HepG2 (cell line): Measurements from ENCODE around the gene MYL6.

Source experiments
- CHD2 ChIP-seq: IDR thresholded peaks from 2 replicates; pipeline ENCODE4 v1.6.1; 2011; ENCODE audit warnings: low read depth, low read length, improper control_type of control experiment
- ETV6 ChIP-seq: sonication (generic); formaldehyde crosslinking; conservative IDR thresholded peaks from 2 replicates; pipeline ENCODE4 v1.4.0; 2020; ENCODE audit warnings: missing genetic modification reagents
- FOXP1 ChIP-seq, 2 experiments: fragments of 450-650 bp in 1 of 2; IDR thresholded peaks; 2 replicates each; pipeline ENCODE4 v1.6.1; 2017 to 2018; ENCODE audit warnings: antibody characterized with exemption in 1 of 2
- PCBP1 ChIP-seq: fragments of 200-400 bp; formaldehyde crosslinking; IDR thresholded peaks from 2 replicates; pipeline ENCODE4 v1.6.1; 2017; ENCODE audit warnings: mild to moderate bottlenecking, low read depth, low read length, borderline replicate concordance
- POLR2AphosphoS2 ChIP-seq: IDR thresholded peaks from 2 replicates; pipeline ENCODE4 v1.6.1; 2011; ENCODE audit warnings: low read depth, low read length, improper control_type of control experiment
- TF ChIP-seq, protein P1 (sequence below): sonication (generic); formaldehyde crosslinking; IDR thresholded peaks from 2 replicates; pipeline ENCODE4 v1.4.0; 2020; ENCODE audit warnings: missing genetic modification reagents
- TF ChIP-seq, protein P2 (sequence below), 2 experiments: sonication (generic) in 1 of 2; formaldehyde crosslinking in 1 of 2; IDR thresholded peaks; 2 replicates each; pipeline versions ENCODE4 v1.5.1 to v1.6.1; 2011 to 2020; ENCODE audit warnings: borderline replicate concordance in 1 of 2, low read depth in 1 of 2, low read length in 1 of 2, mild to moderate bottlenecking in 1 of 2, missing genetic modification reagents in 1 of 2, moderate library complexity in 1 of 2
- TF ChIP-seq, protein P3 (sequence below): IDR thresholded peaks from 2 replicates; pipeline ENCODE4 v1.6.1; 2012; ENCODE audit warnings: inconsistent platforms
- TF ChIP-seq, protein P4 (sequence below): sonication (generic); formaldehyde crosslinking; IDR thresholded peaks from 2 replicates; pipeline ENCODE4 v1.5.0; 2020; ENCODE audit warnings: mild to moderate bottlenecking, missing genetic modification reagents, moderate library complexity

DNA sequence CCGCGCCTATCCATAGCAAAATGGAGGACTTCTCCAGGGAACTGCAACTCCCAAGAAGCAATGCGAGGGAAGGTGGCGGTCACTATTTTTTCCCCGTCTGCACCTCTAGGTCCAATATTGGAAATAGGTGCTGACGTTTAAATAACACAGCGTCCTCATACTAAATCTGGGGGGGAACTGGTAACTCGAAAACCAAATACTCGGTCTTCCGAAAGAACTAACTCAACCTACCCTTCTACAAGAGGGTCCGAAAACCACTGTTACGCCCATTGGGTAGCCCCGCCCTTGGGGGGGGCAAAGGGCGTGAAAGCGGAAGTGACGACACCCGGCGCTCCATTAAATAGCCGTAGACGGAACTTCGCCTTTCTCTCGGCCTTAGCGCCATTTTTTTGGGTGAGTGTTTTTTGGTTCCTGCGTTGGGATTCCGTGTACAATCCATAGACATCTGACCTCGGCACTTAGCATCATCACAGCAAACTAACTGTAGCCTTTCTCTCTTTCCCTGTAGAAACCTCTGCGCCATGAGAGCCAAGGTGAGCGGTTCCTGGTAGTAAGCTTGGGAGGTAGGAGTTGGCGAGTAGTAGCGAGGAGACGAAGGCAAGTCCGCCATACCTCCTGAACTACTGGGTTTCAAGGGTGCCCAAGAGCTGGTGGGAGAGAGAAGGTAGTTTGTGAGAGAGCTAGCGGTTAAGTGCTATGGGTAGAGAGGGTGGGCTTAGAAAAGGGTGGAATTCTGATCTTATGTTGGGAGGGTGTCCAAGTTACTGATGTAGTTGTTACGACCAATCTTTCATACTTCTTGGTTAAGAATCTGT, 41.7 kb upstream of the MYL6 start, which contains the start of gene RPL41:
- TF ChIP-seq CHD2 (no peak), FOXP1 (IDR thresholded peaks at IDR 0.05) (no peak), FOXP1 (CRISPR knock-in tag; IDR thresholded peaks at IDR 0.05) (no peak), ETV6 (peak; percentile 84; the same call in 1 of the 2 replicates), PCBP1 (no peak), POLR2AphosphoS2 (peak; percentile 97)
- TF ChIP-seq, protein P1, sequence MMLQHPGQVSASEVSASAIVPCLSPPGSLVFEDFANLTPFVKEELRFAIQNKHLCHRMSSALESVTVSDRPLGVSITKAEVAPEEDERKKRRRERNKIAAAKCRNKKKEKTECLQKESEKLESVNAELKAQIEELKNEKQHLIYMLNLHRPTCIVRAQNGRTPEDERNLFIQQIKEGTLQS = 0 out of 2 replicates have a peak, but pooled peaks have one; percentile 9
- TF ChIP-seq, protein P2, sequence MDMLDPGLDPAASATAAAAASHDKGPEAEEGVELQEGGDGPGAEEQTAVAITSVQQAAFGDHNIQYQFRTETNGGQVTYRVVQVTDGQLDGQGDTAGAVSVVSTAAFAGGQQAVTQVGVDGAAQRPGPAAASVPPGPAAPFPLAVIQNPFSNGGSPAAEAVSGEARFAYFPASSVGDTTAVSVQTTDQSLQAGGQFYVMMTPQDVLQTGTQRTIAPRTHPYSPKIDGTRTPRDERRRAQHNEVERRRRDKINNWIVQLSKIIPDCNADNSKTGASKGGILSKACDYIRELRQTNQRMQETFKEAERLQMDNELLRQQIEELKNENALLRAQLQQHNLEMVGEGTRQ (IDR thresholded peaks at IDR 0.05; ENCODE audit: low read depth, low read length) = no peak
- TF ChIP-seq, protein P2 (CRISPR knock-in tag; IDR thresholded peaks at IDR 0.05; ENCODE audit: borderline replicate concordance) = no peak
- TF ChIP-seq, protein P3, sequence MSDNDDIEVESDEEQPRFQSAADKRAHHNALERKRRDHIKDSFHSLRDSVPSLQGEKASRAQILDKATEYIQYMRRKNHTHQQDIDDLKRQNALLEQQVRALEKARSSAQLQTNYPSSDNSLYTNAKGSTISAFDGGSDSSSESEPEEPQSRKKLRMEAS = peak; percentile 84
- TF ChIP-seq, protein P4, sequence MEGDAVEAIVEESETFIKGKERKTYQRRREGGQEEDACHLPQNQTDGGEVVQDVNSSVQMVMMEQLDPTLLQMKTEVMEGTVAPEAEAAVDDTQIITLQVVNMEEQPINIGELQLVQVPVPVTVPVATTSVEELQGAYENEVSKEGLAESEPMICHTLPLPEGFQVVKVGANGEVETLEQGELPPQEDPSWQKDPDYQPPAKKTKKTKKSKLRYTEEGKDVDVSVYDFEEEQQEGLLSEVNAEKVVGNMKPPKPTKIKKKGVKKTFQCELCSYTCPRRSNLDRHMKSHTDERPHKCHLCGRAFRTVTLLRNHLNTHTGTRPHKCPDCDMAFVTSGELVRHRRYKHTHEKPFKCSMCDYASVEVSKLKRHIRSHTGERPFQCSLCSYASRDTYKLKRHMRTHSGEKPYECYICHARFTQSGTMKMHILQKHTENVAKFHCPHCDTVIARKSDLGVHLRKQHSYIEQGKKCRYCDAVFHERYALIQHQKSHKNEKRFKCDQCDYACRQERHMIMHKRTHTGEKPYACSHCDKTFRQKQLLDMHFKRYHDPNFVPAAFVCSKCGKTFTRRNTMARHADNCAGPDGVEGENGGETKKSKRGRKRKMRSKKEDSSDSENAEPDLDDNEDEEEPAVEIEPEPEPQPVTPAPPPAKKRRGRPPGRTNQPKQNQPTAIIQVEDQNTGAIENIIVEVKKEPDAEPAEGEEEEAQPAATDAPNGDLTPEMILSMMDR (CRISPR knock-in tag) = peak; percentile 17; the same call in 1 of the 2 replicates
